ENCODE data around the gene DNM1. TPM values are rescaled to one million over a fixed set of nuclear protein-coding genes. Genes with fewer than 3 reads are reported as not detected.

Gene DNM1
- total and polyA plus RNA-seq, 5 experiments from 2014 or later = 0.08 to 1.5 (median 0.67) TPM; not detected in 1

GRCh38 chr9:128243215-128244018, 40.2 kb downstream of the DNM1 start:
- H3K27me3 Mint-ChIP-seq = peaks cover 12 to 51% (median 21%) of the 10 kb centered on the region in 5 donors
- peak overlapping the region in 1 of 10 donors; percentile 84 for H3K27ac Mint-ChIP-seq
- no peaks in the 10 kb centered on the region for H3K36me3 Mint-ChIP-seq
- H3K4me1 Mint-ChIP-seq = peaks cover 10 to 24% (median 15%) of the 10 kb centered on the region in 4 donors
- POLR2A ChIA-PET = no interaction called here
- DNase-seq (no peak), ATAC-seq (no peak)
- H3K4me3 Mint-ChIP-seq = no peak overlapping the region
- no peaks in the 10 kb centered on the region for H3K9me3 Mint-ChIP-seq

- no peak for ATAC-seq
- Mint-ChIP-seq H3K4me3 (peak overlapping the region in 1 of 10 donors; percentile 47), H3K27ac (peak overlapping the region in 3 of 10 donors; percentile 26 to 69 (median 66)), H3K9me3 (no peaks in the 10 kb centered on the region), H3K27me3 (peaks cover 10 to 44% (median 18%) of the 10 kb centered on the region in 5 donors), H3K36me3 (no peaks in the 10 kb centered on the region), H3K4me1 (peaks cover 10 to 25% (median 15%) of the 10 kb centered on the region in 4 donors)
- DNase-seq = no peak
- POLR2A ChIA-PET = interaction anchor here (0.7 kb wide), 2 partner anchors 42 to 104 kb away, joined by 3 to 4 read pairs; no protein-coding TSS in a partner anchor
These were observed 41.1 kb downstream of the DNM1 start for GRCh38 chr9:128244091-128244836.

GRCh38 chr9:128244837-128245231, 41.7 kb downstream of the DNM1 start:
- Mint-ChIP-seq H3K4me1 (peaks cover 10 to 31% (median 19%) of the 10 kb centered on the region in 4 donors), H3K9me3 (no peaks in the 10 kb centered on the region), H3K4me3 (no peak overlapping the region), H3K36me3 (no peaks in the 10 kb centered on the region), H3K27me3 (peaks cover 10 to 41% (median 18%) of the 10 kb centered on the region in 5 donors), H3K27ac (no peak overlapping the region)
- no peak for ATAC-seq
- POLR2A ChIA-PET = interaction anchor here (0.6 to 0.7 kb wide), 3 partner anchors 42 to 134 kb away, joined by 3 to 8 read pairs (median 4); no protein-coding TSS in a partner anchor
- DNase-seq = no peak

- H3K4me3 Mint-ChIP-seq = peak overlapping the region in 2 of 10 donors; percentile 10 to 29
- DNase-seq (no peak), ATAC-seq (no peak)
- H3K27ac Mint-ChIP-seq = peak overlapping the region in 4 of 10 donors; percentile 1 to 83 (median 44)
- POLR2A ChIA-PET = interaction anchor here (0.6 to 0.7 kb wide), 2 partner anchors 103 to 133 kb away, joined by 3 to 8 read pairs; no protein-coding TSS in a partner anchor
- no peaks in the 10 kb centered on the region for H3K36me3 Mint-ChIP-seq
- H3K27me3 Mint-ChIP-seq = peaks cover 10 to 36% (median 18%) of the 10 kb centered on the region in 5 donors
- H3K4me1 Mint-ChIP-seq = peaks cover 10 to 34% (median 22%) of the 10 kb centered on the region in 4 donors
- no peaks in the 10 kb centered on the region for H3K9me3 Mint-ChIP-seq
These were observed 42.4 kb downstream of the DNM1 start for GRCh38 chr9:128245421-128246151.

- DNase-seq (no peak), ATAC-seq (no peak)
- H3K36me3 Mint-ChIP-seq = no peaks in the 10 kb centered on the region
- no peaks in the 10 kb centered on the region for H3K9me3 Mint-ChIP-seq
- no peak overlapping the region for H3K4me3 Mint-ChIP-seq
- peaks cover 13 to 41% (median 25%) of the 10 kb centered on the region in 4 donors for H3K4me1 Mint-ChIP-seq
- peak overlapping the region in 2 of 10 donors; percentile 38 to 72 for H3K27ac Mint-ChIP-seq
- H3K27me3 Mint-ChIP-seq = peaks cover 10 to 30% (median 16%) of the 10 kb centered on the region in 5 donors
- POLR2A ChIA-PET = no interaction called here
These were observed 43.3 kb downstream of the DNM1 start for GRCh38 chr9:128246471-128246870.

GRCh38 chr9:128247226-128247803, 44.1 kb downstream of the DNM1 start:
- peak overlapping the region in 5 of 10 donors; percentile 27 to 79 (median 47) for H3K27ac Mint-ChIP-seq
- ATAC-seq (no peak), DNase-seq (no peak)
- H3K4me3 Mint-ChIP-seq = no peak overlapping the region
- no peaks in the 10 kb centered on the region for H3K36me3 Mint-ChIP-seq
- H3K27me3 Mint-ChIP-seq = peaks cover 10 to 22% (median 14%) of the 10 kb centered on the region in 5 donors
- H3K4me1 Mint-ChIP-seq = peaks cover 18 to 47% (median 31%) of the 10 kb centered on the region in 4 donors
- POLR2A ChIA-PET = no interaction called here
- H3K9me3 Mint-ChIP-seq = no peaks in the 10 kb centered on the region

- Mint-ChIP-seq H3K4me1 (peaks cover 16 to 35% (median 22%) of the 10 kb centered on the region in 4 donors), H3K4me3 (peak overlapping the region; percentile 81 to 94 (median 88)), H3K36me3 (no peaks in the 10 kb centered on the region), H3K27ac (peak overlapping the region; percentile 77 to 99 (median 97)), H3K9me3 (no peaks in the 10 kb centered on the region), H3K27me3 (peaks cover under 1 to 8% (median 4%) of the 10 kb centered on the region in 5 donors)
- POLR2A ChIA-PET = interaction anchor here (0.6 to 2.3 kb wide), 9 partner anchors 9 to 1393 kb away, joined by 3 to 14 read pairs (median 4); partner anchors contain the start of genes ASB6, GOLGA2, SWI5 and URM1
- ATAC-seq = no peak
- DNase-seq = no peak
These were observed 46.4 kb downstream of the DNM1 start for GRCh38 chr9:128249558-128249907.

- POLR2A ChIA-PET = interaction anchor here (0.6 to 2.3 kb wide), 13 partner anchors 10 to 1392 kb away, joined by 3 to 14 read pairs (median 4); partner anchors contain the start of genes ASB6, GOLGA2, ODF2 and SWI5
- H3K4me3 Mint-ChIP-seq = peak overlapping the region; percentile 81 to 94 (median 88)
- H3K9me3 Mint-ChIP-seq = no peaks in the 10 kb centered on the region
- peaks cover 0 to 8% (median 4%) of the 10 kb centered on the region in 5 donors for H3K27me3 Mint-ChIP-seq
- H3K36me3 Mint-ChIP-seq = peaks cover 0 to 1% (median 0%) of the 10 kb centered on the region in 3 donors
- DNase-seq = peak; percentile 94 to 100 (median 99)
- H3K27ac Mint-ChIP-seq = peak overlapping the region; percentile 77 to 99 (median 97)
- H3K4me1 Mint-ChIP-seq = peaks cover 16 to 34% (median 23%) of the 10 kb centered on the region in 4 donors
- ATAC-seq = peak; percentile 88 to 89
These were observed 47.0 kb downstream of the DNM1 start for GRCh38 chr9:128249908-128250838.

- POLR2A ChIA-PET = interaction anchor here (0.7 to 2.3 kb wide), 7 partner anchors 25 to 829 kb away, joined by 3 to 14 read pairs (median 4); partner anchors contain the start of genes GOLGA2, ODF2, SWI5 and URM1
- Mint-ChIP-seq H3K4me1 (peaks cover 11 to 25% (median 17%) of the 10 kb centered on the region in 4 donors), H3K4me3 (peak overlapping the region; percentile 62 to 89 (median 86)), H3K9me3 (no peaks in the 10 kb centered on the region), H3K36me3 (peaks cover 0 to 6% (median 0%) of the 10 kb centered on the region in 3 donors), H3K27me3 (peaks cover 0 to 4% (median 3%) of the 10 kb centered on the region in 5 donors), H3K27ac (peak overlapping the region in 6 of 10 donors; percentile 65 to 93 (median 72))
- DNase-seq (no peak), ATAC-seq (no peak)
These were observed 47.9 kb downstream of the DNM1 start for GRCh38 chr9:128250839-128251731.

GRCh38 chr9:128251732-128252100, 48.5 kb downstream of the DNM1 start:
- H3K27ac Mint-ChIP-seq = peak overlapping the region in 6 of 10 donors; percentile 21 to 48 (median 32)
- ATAC-seq (no peak), DNase-seq (no peak)
- peaks cover 0 to 7% (median 0%) of the 10 kb centered on the region in 3 donors for H3K36me3 Mint-ChIP-seq
- peaks cover 11 to 23% (median 17%) of the 10 kb centered on the region in 4 donors for H3K4me1 Mint-ChIP-seq
- peaks cover 0 to 4% (median 3%) of the 10 kb centered on the region in 5 donors for H3K27me3 Mint-ChIP-seq
- POLR2A ChIA-PET = interaction anchor here (1.0 kb wide), 1 partner anchor 60 kb away, joined by 3 read pairs; the partner anchor contains the start of gene CIZ1
- H3K9me3 Mint-ChIP-seq = no peaks in the 10 kb centered on the region
- peak overlapping the region; percentile 32 to 89 (median 62) for H3K4me3 Mint-ChIP-seq
